ENCODE measurements around the gene GRK2. TPM values are rescaled to one million over a fixed set of nuclear protein-coding genes. Genes with fewer than 3 reads are reported as not detected.
"Not testable (repeated sequence)": the region's sequence is repeated elsewhere in the genome, so short reads cannot be mapped to it uniquely, and the experiment has no call there.

The GRK2 gene
- total RNA-seq: 100 to 1,000 TPM; 306 to 324 TPM

DNA sequence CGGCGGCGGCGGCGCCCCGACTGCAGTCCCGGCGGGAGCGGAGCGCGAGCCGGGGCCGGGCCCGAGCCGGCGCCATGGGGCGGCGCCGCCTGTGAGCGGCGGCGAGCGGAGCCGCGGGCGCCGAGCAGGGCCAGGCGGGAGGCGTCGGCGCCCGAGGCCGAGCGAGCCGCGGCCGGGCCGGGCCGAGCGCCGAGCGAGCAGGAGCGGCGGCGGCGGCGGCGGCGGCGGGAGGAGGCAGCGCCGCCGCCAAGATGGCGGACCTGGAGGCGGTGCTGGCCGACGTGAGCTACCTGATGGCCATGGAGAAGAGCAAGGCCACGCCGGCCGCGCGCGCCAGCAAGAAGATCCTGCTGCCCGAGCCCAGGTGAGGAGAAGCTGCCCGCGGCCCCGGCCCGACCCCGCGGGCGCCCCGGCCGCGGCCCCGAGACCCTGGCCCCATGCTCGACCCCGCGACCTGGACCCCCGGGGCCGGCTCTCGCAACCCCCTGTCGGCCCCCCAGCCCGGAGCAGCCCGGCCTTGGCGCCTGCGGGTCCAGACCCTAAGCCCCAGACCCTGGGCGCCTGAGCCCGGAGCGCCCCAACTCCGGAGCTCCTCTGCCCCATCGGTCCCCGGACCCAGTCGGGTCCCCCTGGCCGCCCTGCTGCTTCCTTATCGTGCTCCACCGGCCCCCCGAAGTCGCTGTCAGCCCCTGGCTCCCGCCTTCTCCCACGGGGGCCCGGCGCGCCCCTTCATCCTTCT, at the start of gene GRK2:
GRK2 (plus strand) TSS at position 25 of the 739 bp plus-strand sequence; CDS start at position 252, 227 bp downstream.
- ChIA-PET CTCF (interaction anchor here (0.6 to 3.2 kb wide), 11 partner anchors 11 to 341 kb away, joined by 3 to 30 read pairs (median 4); partner anchors contain the start of genes POLD4 and SSH3), POLR2A (interaction anchor here (0.6 to 1.1 kb wide), 3 partner anchors 22 to 290 kb away, joined by 3 to 5 read pairs (median 3); no protein-coding TSS in a partner anchor)
- peak; percentile 41 for DNase-seq
- H3K4me1 Mint-ChIP-seq: peaks cover 66% of the 10 kb centered on the region
- H3K36me3 Mint-ChIP-seq (ENCODE audit: low read depth): peaks cover 46% of the 10 kb centered on the region
- peak within 1 kb of the TSS; percentile 93 for H3K27ac Mint-ChIP-seq
- peak within 1 kb of the TSS; percentile 95 for H3K4me3 Mint-ChIP-seq
- H3K9me3 Mint-ChIP-seq: no peaks in the 10 kb centered on the region
- no peaks in the 10 kb centered on the region for H3K27me3 Mint-ChIP-seq

DNA sequence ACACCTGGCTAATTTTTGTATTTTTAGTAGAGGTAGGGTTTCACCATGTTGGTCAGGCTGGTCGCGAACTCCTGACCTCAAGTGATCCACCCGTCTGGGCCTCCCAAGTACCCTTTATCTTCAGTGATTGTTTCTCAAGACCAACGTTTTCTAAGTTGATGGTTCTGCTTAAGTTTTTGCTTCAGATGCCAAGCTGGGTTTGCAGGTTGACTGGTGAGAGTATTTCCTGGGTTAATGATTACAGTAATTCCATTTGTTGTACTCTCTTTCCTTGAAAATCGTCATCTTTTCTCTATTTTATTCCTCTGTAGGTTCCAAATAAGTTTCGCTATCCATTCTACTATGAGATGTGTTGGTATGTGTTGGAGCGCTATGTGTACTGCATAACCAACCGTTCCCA, 38.5 kb upstream of the GRK2 start:
- ChIA-PET CTCF (interaction anchor here (0.8 to 1.0 kb wide), 2 partner anchors 124 to 143 kb away, joined by 3 read pairs; no protein-coding TSS in a partner anchor), POLR2A (no interaction called here)
- Mint-ChIP-seq H3K4me3 (no peak overlapping the region), H3K27me3 (no peaks in the 10 kb centered on the region), H3K27ac (no peak overlapping the region), H3K36me3 (ENCODE audit: low read depth) (peaks cover 43% of the 10 kb centered on the region), H3K9me3 (no peaks in the 10 kb centered on the region), H3K4me1 (peaks cover 13% of the 10 kb centered on the region)
- DNase-seq: no peak

DNA sequence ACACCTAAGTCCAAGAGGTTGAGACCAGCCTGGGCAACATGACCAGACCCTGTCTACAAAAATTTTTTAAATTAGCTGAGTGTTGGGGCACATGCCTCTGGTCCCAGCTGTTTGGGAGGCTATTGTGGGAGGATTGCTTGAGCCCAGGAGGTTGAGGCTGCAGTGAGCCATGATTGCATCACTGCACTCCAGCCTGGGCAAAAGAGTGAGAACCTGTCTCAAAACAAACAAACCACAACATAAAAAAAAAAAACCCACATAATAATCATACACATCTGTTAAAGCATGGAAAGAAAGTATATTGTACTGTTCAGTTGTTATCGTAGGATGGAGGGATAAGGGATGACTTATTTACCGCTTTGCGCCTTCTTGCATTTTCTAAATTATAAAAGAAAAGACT, 35.9 kb upstream of the GRK2 start:
- ChIA-PET CTCF (interaction anchor here (0.7 to 1.1 kb wide), 2 partner anchors 152 to 171 kb away, joined by 3 to 4 read pairs; partner anchors contain the start of gene PPP1CA), POLR2A (interaction anchor here (0.6 kb wide), 2 partner anchors 170 to 202 kb away, joined by 3 read pairs; no protein-coding TSS in a partner anchor)
- DNase-seq: no peak
- H3K9me3 Mint-ChIP-seq: no peaks in the 10 kb centered on the region
- peaks cover 48% of the 10 kb centered on the region for H3K36me3 Mint-ChIP-seq (ENCODE audit: low read depth)
- H3K4me1 Mint-ChIP-seq: peaks cover 30% of the 10 kb centered on the region
- H3K4me3 Mint-ChIP-seq: no peak overlapping the region
- H3K27me3 Mint-ChIP-seq: no peaks in the 10 kb centered on the region
- H3K27ac Mint-ChIP-seq: no peak overlapping the region

DNA sequence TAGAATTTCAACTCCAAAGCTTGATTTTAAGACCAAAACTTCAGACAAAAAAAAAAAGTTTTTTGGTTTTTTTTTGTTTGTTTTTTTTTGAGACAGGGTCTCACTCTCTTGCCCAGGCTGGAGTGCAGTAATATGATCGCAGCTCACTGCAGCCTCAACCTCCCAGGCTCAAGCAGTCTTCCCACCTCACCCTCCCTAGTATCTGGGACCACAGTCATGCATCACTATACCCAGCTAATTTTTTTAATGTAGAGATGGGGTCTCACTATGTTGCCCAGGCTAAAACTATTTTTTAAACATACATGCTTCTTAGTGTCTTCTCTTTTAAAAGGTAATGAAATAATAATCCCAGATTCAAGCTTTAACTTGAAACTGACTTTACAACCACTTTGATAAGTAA, 35.4 kb upstream of the GRK2 start:
- H3K9me3 Mint-ChIP-seq: no peaks in the 10 kb centered on the region
- H3K36me3 Mint-ChIP-seq (ENCODE audit: low read depth): peaks cover 51% of the 10 kb centered on the region
- H3K27me3 Mint-ChIP-seq: no peaks in the 10 kb centered on the region
- ChIA-PET CTCF (interaction anchor here (0.7 to 1.1 kb wide), 2 partner anchors 152 to 171 kb away, joined by 3 to 4 read pairs; partner anchors contain the start of gene PPP1CA), POLR2A (interaction anchor here (0.6 kb wide), 1 partner anchor 169 kb away, joined by 3 read pairs; no protein-coding TSS in a partner anchor)
- no peak overlapping the region for H3K4me3 Mint-ChIP-seq
- no peak for DNase-seq
- no peak overlapping the region for H3K27ac Mint-ChIP-seq
- H3K4me1 Mint-ChIP-seq: peaks cover 32% of the 10 kb centered on the region

DNA sequence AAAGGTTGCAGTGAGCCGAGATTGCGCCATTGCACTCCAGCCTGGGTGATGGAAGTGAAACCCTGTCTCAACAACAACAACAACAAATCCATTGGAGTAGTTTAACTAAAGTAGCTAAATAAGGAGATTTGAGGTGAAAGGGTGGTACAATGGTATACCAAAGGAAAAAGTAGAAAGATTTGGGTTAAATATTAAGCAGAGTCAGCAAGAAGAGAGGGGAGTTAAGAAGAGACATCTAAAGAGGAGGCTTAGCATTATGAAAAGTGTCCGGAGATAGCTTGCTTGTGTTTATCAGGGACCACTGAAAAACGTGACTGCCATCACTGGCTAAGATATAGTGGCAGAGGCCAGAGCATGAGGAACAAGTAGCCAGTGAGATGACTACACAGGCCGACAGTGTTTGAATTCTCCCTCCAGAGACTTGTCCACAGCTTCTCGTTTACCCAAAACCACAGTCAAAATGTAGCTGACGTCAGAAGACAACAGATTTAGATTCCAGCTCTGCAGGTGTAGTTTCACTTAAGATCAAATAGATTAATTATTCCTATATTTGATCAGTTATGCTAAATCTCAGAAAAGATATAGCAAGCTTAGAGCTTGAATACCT, 32.6 kb upstream of the GRK2 start:
- Mint-ChIP-seq H3K36me3 (ENCODE audit: low read depth) (peaks cover 39% of the 10 kb centered on the region), H3K27me3 (no peaks in the 10 kb centered on the region), H3K4me1 (peaks cover 37% of the 10 kb centered on the region), H3K9me3 (no peaks in the 10 kb centered on the region), H3K27ac (peak overlapping the region; percentile 22), H3K4me3 (no peak overlapping the region)
- CTCF ChIA-PET: interaction anchor here (0.6 to 1.6 kb wide), 4 partner anchors 12 to 119 kb away, joined by 4 to 5 read pairs (median 4); no protein-coding TSS in a partner anchor
- no peak for DNase-seq
- POLR2A ChIA-PET: no interaction called here

DNA sequence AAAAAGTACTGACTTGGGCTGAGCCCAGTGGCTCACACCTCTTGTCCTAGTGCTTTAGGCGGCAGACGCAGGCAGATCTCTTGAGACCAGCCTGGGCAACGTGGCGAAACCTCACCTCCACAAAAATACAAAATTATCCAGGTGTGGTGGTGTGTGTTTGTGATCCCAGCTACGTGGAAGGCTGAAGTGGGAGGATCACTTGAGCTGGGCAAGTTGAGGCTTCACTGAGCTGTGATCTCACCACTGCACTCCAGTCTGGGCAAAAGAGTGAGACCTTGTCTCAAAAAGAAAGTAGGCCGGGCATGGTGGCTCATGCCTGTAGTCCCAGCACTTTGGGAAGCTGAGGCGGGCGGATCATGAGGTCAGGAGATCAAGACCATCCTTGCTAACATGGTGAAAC, 31.7 kb upstream of the GRK2 start:
- H3K4me3 Mint-ChIP-seq, DNase-seq, H3K9me3 Mint-ChIP-seq, H3K27me3 Mint-ChIP-seq, POLR2A ChIA-PET: not testable (repeated sequence)
- peaks cover 44% of the 10 kb centered on the region for H3K4me1 Mint-ChIP-seq
- peaks cover 32% of the 10 kb centered on the region for H3K36me3 Mint-ChIP-seq (ENCODE audit: low read depth)
- peak overlapping the region; percentile 36 for H3K27ac Mint-ChIP-seq
- CTCF ChIA-PET: interaction anchor here (0.6 kb wide), 1 partner anchor 380 kb away, joined by 3 read pairs; no protein-coding TSS in a partner anchor

DNA sequence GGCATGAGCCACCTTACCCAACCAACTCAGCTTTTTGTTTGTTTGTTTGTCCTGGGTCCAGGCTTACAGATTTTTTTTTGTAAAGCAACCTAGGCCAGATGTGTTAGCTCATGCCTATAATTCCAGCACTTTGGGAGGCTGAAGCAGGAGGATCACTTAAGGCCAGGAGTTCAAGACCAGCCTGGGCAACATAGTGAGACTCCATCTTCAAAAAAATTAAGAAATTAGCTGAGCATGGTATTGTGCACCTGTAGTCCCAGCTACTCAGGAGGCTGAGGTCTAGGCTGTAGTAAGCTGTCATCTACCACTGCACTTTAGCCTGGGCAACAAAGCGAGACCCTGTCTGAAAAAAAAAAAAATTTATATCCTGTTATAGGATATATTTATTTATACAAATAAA, 28.7 kb upstream of the GRK2 start:
- H3K27me3 Mint-ChIP-seq: no peaks in the 10 kb centered on the region
- DNase-seq: no peak
- H3K4me3 Mint-ChIP-seq: no peak overlapping the region
- POLR2A ChIA-PET: no interaction called here
- H3K4me1 Mint-ChIP-seq: peaks cover 54% of the 10 kb centered on the region
- H3K27ac Mint-ChIP-seq: no peak overlapping the region
- CTCF ChIA-PET: interaction anchor here (2.7 kb wide), 1 partner anchor 24 kb away, joined by 12 read pairs; no protein-coding TSS in a partner anchor
- no peaks in the 10 kb centered on the region for H3K9me3 Mint-ChIP-seq
- H3K36me3 Mint-ChIP-seq (ENCODE audit: low read depth): peaks cover 35% of the 10 kb centered on the region

DNA sequence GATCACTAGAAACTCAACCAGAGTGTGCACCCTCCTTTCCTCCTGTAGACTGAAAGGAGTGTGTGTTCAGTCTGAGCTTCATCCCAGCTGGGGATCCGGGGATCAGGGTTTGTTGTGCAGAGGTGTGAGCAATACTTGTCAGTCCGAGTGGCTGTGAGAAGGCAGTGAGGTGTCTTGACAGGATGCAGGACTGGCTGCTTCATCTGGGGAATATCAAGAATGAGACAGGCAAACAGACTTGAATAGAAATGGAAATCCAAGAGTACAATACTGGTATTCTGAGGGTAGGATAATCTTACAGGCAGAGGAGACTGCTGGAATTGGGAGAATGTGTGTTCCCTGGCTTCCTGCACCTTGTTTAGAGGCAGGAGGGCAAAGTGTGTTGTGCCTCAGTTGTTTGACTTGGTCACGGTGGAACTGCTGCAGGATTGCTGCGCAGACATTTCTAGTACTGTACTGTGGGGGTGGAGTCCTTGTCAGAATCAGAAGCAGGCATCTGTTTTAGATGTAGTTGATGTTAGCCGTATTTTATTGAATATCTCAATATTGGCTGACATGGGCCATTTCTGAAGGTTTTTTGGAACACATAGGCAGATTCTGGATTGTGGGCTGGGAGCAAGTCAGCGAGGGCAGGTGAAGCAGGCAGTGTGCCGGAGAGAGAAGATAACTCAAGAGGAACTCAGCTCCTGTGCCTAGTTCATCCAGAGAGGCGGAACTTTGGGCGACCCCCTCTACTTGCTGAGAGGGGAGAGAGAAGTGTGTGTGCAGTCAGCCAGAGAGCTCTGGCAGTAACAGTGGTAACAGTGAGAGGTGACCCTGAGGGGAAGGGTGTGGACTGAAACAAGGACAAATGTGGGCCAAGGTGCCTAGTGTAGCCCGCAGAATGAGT, 27.1 kb upstream of the GRK2 start:
- peak overlapping the region; percentile 99 for H3K4me3 Mint-ChIP-seq
- CTCF ChIA-PET: interaction anchor here (0.5 to 2.7 kb wide), 7 partner anchors 23 to 850 kb away, joined by 3 to 12 read pairs (median 3); no protein-coding TSS in a partner anchor

DNA sequence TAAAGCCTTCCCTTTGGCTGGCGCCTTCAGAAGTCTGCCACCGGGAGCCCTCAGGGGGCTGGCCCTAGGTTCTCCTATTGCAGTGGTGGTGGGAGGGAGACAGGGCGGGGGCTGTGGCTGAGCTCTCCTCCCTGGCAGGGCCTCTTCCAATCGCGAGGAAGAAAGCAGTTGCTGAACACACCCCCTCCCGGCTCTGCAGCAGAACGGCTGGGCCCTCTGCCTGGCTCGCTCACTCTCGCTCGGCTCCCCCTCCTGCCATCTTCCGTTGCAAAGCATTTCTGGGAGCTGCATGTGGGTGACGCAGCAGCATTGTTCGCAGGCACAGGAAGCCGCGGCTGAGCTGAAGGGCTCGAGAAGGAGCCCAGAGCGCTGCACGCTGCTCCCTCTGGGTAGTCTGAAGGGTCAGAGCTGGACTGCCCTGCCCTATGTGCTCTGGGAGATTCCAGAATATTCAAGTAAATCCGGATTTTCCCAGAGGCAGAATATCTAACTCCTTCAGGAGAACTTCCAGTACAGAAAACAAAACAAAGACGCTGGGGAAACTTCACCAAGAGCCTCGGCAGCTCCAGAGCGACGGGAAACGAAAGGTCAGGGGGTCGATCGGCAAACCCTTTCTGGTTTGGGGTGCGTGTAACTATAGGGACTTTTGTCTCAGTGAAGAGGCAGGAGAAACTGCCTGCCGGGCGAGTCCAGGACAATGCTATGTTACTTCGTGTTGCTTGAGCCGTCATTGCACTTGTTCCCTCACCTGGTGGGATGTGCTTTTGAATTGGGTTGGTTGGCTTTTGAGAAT, 26.3 kb upstream of the GRK2 start:
- ChIA-PET CTCF (interaction anchor here (0.6 to 2.7 kb wide), 8 partner anchors 22 to 851 kb away, joined by 3 to 12 read pairs (median 3); no protein-coding TSS in a partner anchor), POLR2A (interaction anchor here (0.6 to 1.4 kb wide), 2 partner anchors 22 to 132 kb away, joined by 4 to 7 read pairs; no protein-coding TSS in a partner anchor)
- Mint-ChIP-seq H3K4me1 (peaks cover 55% of the 10 kb centered on the region), H3K9me3 (no peaks in the 10 kb centered on the region), H3K27ac (peak overlapping the region; percentile 99), H3K36me3 (ENCODE audit: low read depth) (peaks cover 45% of the 10 kb centered on the region), H3K27me3 (no peaks in the 10 kb centered on the region), H3K4me3 (peak overlapping the region; percentile 99)
- peak; percentile 98 for DNase-seq

More for the DNA sequence above, 27.1 kb upstream of the GRK2 start:
- Mint-ChIP-seq H3K9me3 (no peaks in the 10 kb centered on the region), H3K4me1 (peaks cover 59% of the 10 kb centered on the region), H3K27me3 (no peaks in the 10 kb centered on the region), H3K36me3 (ENCODE audit: low read depth) (peaks cover 43% of the 10 kb centered on the region), H3K27ac (peak overlapping the region; percentile 99)
- DNase-seq: no peak
- POLR2A ChIA-PET: interaction anchor here (1.4 kb wide), 1 partner anchor 23 kb away, joined by 7 read pairs; no protein-coding TSS in a partner anchor

DNA sequence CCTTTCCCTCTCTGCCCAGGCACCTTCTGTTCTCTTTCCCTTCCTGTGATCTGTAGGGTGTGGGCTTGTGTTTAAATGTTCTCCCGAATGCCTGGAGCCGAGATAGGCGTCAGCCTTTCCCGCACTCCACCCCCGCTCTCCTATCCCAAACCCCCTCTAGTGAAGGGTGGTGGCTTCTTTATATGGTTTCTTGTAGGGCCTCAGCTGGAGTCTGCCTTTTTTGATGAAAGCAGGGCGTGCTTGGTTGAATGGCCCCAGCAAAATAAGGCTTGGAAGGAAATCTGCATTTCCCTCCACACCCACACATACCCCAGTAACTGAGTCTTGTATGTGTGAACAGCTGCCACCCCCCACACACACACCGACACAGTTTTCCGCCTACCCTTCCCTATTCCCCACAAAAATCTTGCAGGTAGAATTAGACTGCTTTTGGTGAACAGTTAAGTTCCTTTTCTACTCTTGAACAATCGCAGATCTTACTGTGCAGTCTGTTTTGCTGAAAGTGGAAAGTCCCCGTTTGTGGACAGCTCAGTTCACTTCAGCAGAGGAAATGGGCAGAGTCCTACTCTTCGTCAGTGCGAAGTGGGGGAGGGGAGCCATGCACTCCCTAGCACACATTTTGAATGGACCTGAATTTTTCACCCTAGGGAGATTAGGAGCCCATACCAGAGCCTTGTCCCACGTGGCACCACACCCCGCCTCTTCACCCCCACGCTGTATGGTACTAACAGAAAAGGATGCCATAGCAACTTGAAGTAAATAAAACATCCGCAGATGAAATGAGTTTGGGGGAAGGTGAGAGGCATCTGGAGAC, 25.5 kb upstream of the GRK2 start:
- H3K9me3 Mint-ChIP-seq: no peaks in the 10 kb centered on the region
- ChIA-PET CTCF (interaction anchor here (0.6 to 1.8 kb wide), 5 partner anchors 47 to 309 kb away, joined by 3 to 6 read pairs (median 3); no protein-coding TSS in a partner anchor), POLR2A (interaction anchor here (0.6 to 1.4 kb wide), 2 partner anchors 17 to 21 kb away, joined by 4 to 7 read pairs; no protein-coding TSS in a partner anchor)
- H3K4me3 Mint-ChIP-seq: peak overlapping the region; percentile 99
- peaks cover 54% of the 10 kb centered on the region for H3K4me1 Mint-ChIP-seq
- no peaks in the 10 kb centered on the region for H3K27me3 Mint-ChIP-seq
- peak; percentile 84 for DNase-seq
- H3K36me3 Mint-ChIP-seq (ENCODE audit: low read depth): peaks cover 50% of the 10 kb centered on the region
- peak overlapping the region; percentile 99 for H3K27ac Mint-ChIP-seq
